ENCODE measurements around the gene GLG1.
"Not testable (repeated sequence)": the region's sequence is repeated elsewhere in the genome, so short reads cannot be mapped to it uniquely, and the experiment has no call there.

The GLG1 gene

GRCh38 chr16:74524117-74524516 is 82.8 kb downstream of the GLG1 start:
- no peak for DNase-seq

GRCh38 chr16:74523706-74524105 is 83.2 kb downstream of the GLG1 start:
- DNase-seq, result not testable (repeated sequence)

GRCh38 chr16:74522160-74522559 is 84.8 kb downstream of the GLG1 start:
- DNase-seq, result no peak

- DNase-seq, result no peak
Observed at GRCh38 chr16:74521691-74522090, 85.2 kb downstream of the GLG1 start.

- DNase-seq, result not testable (repeated sequence)
Observed at GRCh38 chr16:74518934-74519333, 88.0 kb downstream of the GLG1 start.

- DNase-seq, result no peak
Observed at GRCh38 chr16:74511961-74512360, 95.0 kb downstream of the GLG1 start.

- no peak for DNase-seq
Observed at GRCh38 chr16:74505011-74505410, 101.9 kb downstream of the GLG1 start.

- DNase-seq, result no peak
Observed at GRCh38 chr16:74503412-74503811, 103.5 kb downstream of the GLG1 start.

- DNase-seq, result no peak
Observed at GRCh38 chr16:74501484-74502478, 105.1 kb downstream of the GLG1 start.

GRCh38 chr16:74500907-74501306 is 106.0 kb downstream of the GLG1 start:
- DNase-seq, result no peak

- no peak for DNase-seq
Observed at GRCh38 chr16:74499114-74499513, 107.8 kb downstream of the GLG1 start.

GRCh38 chr16:74497761-74498160 is 109.2 kb downstream of the GLG1 start:
- no peak for DNase-seq

GRCh38 chr16:74496054-74496453 is 110.9 kb downstream of the GLG1 start:
- no peak for DNase-seq

- DNase-seq, result no peak
Observed at GRCh38 chr16:74492976-74493375, 113.9 kb downstream of the GLG1 start.

GRCh38 chr16:74487634-74488495 is 119.0 kb downstream of the GLG1 start:
- no peak for DNase-seq

- no peak for DNase-seq
Observed at GRCh38 chr16:74485916-74486315, 121.0 kb downstream of the GLG1 start.

GRCh38 chr16:74480150-74481029 is 126.5 kb downstream of the GLG1 start:
- DNase-seq, result no peak

GRCh38 chr16:74477226-74477625 is 129.7 kb downstream of the GLG1 start:
- DNase-seq, result no peak

- no peak for DNase-seq
Observed at GRCh38 chr16:74474416-74474815, 132.5 kb downstream of the GLG1 start.

- DNase-seq, result no peak
Observed at GRCh38 chr16:74472540-74472939, 134.4 kb downstream of the GLG1 start.

- no peak for DNase-seq
Observed at GRCh38 chr16:74472010-74472409, 134.9 kb downstream of the GLG1 start.

- DNase-seq, result no peak
Observed at GRCh38 chr16:74469946-74470478, 136.9 kb downstream of the GLG1 start.
